Thyroid gland (tissue), 4 donors: Measurements from ENCODE around the gene ADD1. TPM values are rescaled to one million over a fixed set of nuclear protein-coding genes. Genes with fewer than 3 reads are reported as not detected.

Experiments used
- DNase-seq, 2 donors: peaks; one replicate each; pipeline ENCODE4 v3.0.0-alpha.2; 2019
- H3K27ac ChIP-seq, 3 donors: fragments of 200-600 bp; sonication (generic); 1 replicate in 2 of 3; 2 replicates in 1 of 3; pipeline ENCODE4 v1.5.1; 2016 to 2019; ENCODE audit warnings: mild to moderate bottlenecking in 1 of 3, moderate library complexity in 1 of 3
- H3K27me3 ChIP-seq: fragments of 200-600 bp; sonication (generic); one replicate; pipeline ENCODE4 v1.5.1; 2019
- H3K36me3 ChIP-seq, 2 donors: fragments of 200-600 bp; sonication (generic); one replicate each; pipeline ENCODE4 v1.5.1; 2016 to 2019
- H3K4me1 ChIP-seq, 2 donors: fragments of 200-600 bp; sonication (generic); one replicate each; pipeline ENCODE4 v1.5.1; 2017 to 2019
- H3K4me3 ChIP-seq, 3 donors: fragments of 200-600 bp; sonication (generic); replicated peaks in 1 of 3; 1 replicate in 2 of 3; 2 replicates in 1 of 3; pipeline ENCODE4 v1.5.1; 2016; ENCODE audit warnings: mild to moderate bottlenecking in 1 of 3
- H3K9me3 ChIP-seq: fragments of 200-600 bp; sonication (generic); one replicate; pipeline ENCODE4 v1.5.1; 2017
- CTCF ChIP-seq, 6 experiments: fragments of 200-600 bp in 3 of 6; fragments of 450-650 bp in 3 of 6; sonication (generic) in 3 of 6; IDR thresholded peaks; one replicate each; pipeline ENCODE4 v1.5.1; 2016 to 2019; ENCODE audit warnings: antibody characterized with exemption in 6 of 6, mild to moderate bottlenecking in 2 of 6, inconsistent platforms in 1 of 6, moderate library complexity in 1 of 6
- POLR2A ChIP-seq, 2 donors: fragments of 450-650 bp; IDR thresholded peaks; one replicate each; pipeline ENCODE4 v1.6.1; 2017; ENCODE audit warnings: antibody characterized with exemption in 2 of 2, mild to moderate bottlenecking in 2 of 2, moderate library complexity in 1 of 2
- WGBS, 2 donors: methylation state at CpG; one replicate each; pipeline ENCODE4 v1.1.5; 2017; 5-methylcytosine and 5-hydroxymethylcytosine counted together
- intact Hi-C: fragments of 100-400 bp; cut with DNase I; formaldehyde crosslinking; loops from one replicate; pipeline ENCODE4 v1.15.1; 2023
- total RNA-seq, 4 donors: library from RNA; depleted of rRNA; stranded (reverse); fragments of >200 nt; gene quantifications; one replicate each; pipeline ENCODE4 v1.2.3, GENCODE V29; 2016

ADD1 gene
- total RNA-seq, 4 donors from 2014 or later: 190 to 222 (median 194) TPM

- no peaks in the 10 kb centered on the region for H3K9me3 ChIP-seq
- H3K27ac ChIP-seq: peak within 1 kb of the TSS; percentile 5 to 84 (median 78)
- intact Hi-C loops: no loop called here
- 0 to 1% methylated on average over 6 to 39 of the region's 105 CpGs for WGBS, 2 donors
- TF ChIP-seq POLR2A (IDR thresholded peaks at IDR 0.05) (peak; percentile 24 to 75), CTCF (IDR thresholded peaks at IDR 0.05) (peak in 4 of 6 experiments; percentile 16 to 43 (median 38))
- peaks cover 23 to 24% of the 10 kb centered on the region in 2 donors for H3K4me1 ChIP-seq
- peak; percentile 97 to 98 for DNase-seq
- H3K36me3 ChIP-seq: no peaks in the 10 kb centered on the region
- peak within 1 kb of the TSS; percentile 54 to 99 (median 82) for H3K4me3 ChIP-seq
- no peaks in the 10 kb centered on the region for H3K27me3 ChIP-seq
These were observed 119.7 kb downstream of the ADD1 start, which contains the start of the genes GRK4 and NOP14 for GRCh38 chr4:2963175-2963965. GRK4 (plus strand) TSS chr4:2963571; CDS start chr4:2964071, 500 bp downstream. NOP14 (minus strand) TSS chr4:2963406; CDS start chr4:2963319, 87 bp downstream.

GRCh38 chr4:2963966-2964471 is 120.4 kb downstream of the ADD1 start:
- Histone ChIP-seq H3K4me1 (peaks cover 20 to 23% of the 10 kb centered on the region in 2 donors), H3K27me3 (no peaks in the 10 kb centered on the region), H3K36me3 (no peaks in the 10 kb centered on the region), H3K4me3 (peak overlapping the region; percentile 54 to 99 (median 82)), H3K9me3 (no peaks in the 10 kb centered on the region), H3K27ac (peak overlapping the region in 2 of 3 donors; percentile 12 to 67)
- intact Hi-C loops: no loop called here
- peak; percentile 21 to 63 for DNase-seq
- WGBS, 2 donors: 1 to 5% methylated on average over 4 to 18 of the region's 38 CpGs
- TF ChIP-seq CTCF (IDR thresholded peaks at IDR 0.05) (no peak), POLR2A (IDR thresholded peaks at IDR 0.05) (no peak)

GRCh38 chr4:2964706-2965258 is 121.1 kb downstream of the ADD1 start:
- intact Hi-C loops: no loop called here
- 56 to 59% methylated on average over 5 of the region's 5 CpGs for WGBS, 2 donors

GRCh38 chr4:2965262-2965661 is 121.6 kb downstream of the ADD1 start:
- intact Hi-C loops: no loop called here
- 85 to 90% methylated on average over 16 of the region's 16 CpGs for WGBS, 2 donors

More at GRCh38 chr4:2964706-2965258, 121.1 kb downstream of the ADD1 start:
- H3K27me3 ChIP-seq: no peaks in the 10 kb centered on the region
- no peak overlapping the region for H3K27ac ChIP-seq
- no peaks in the 10 kb centered on the region for H3K36me3 ChIP-seq
- DNase-seq: no peak
- peaks cover 20 to 23% of the 10 kb centered on the region in 2 donors for H3K4me1 ChIP-seq
- no peaks in the 10 kb centered on the region for H3K9me3 ChIP-seq
- no peak overlapping the region for H3K4me3 ChIP-seq
- TF ChIP-seq POLR2A (IDR thresholded peaks at IDR 0.05) (no peak), CTCF (IDR thresholded peaks at IDR 0.05) (no peak)

More at GRCh38 chr4:2965262-2965661, 121.6 kb downstream of the ADD1 start:
- no peaks in the 10 kb centered on the region for H3K27me3 ChIP-seq
- TF ChIP-seq POLR2A (IDR thresholded peaks at IDR 0.05) (no peak), CTCF (IDR thresholded peaks at IDR 0.05) (no peak)
- DNase-seq: no peak
- no peaks in the 10 kb centered on the region for H3K36me3 ChIP-seq
- H3K4me3 ChIP-seq: no peak overlapping the region
- no peak overlapping the region for H3K27ac ChIP-seq
- no peaks in the 10 kb centered on the region for H3K9me3 ChIP-seq
- H3K4me1 ChIP-seq: peaks cover 20 to 23% of the 10 kb centered on the region in 2 donors
